SK-N-MC (cell line): ENCODE results near the gene ARHGAP44.

Source experiments
- EZH2 ChIP-seq: fragments of 200-600 bp; sonication (generic); IDR thresholded peaks from one replicate; pipeline ENCODE4 v1.6.1; 2017; ENCODE audit warnings: antibody characterized with exemption
- POLR2AphosphoS5 ChIP-seq: IDR thresholded peaks from 2 replicates; pipeline ENCODE4 v1.6.1; 2012; ENCODE audit warnings: mild to moderate bottlenecking, low read depth, low read length, borderline replicate concordance

GRCh38 chr17:12830777-12831247 lies 41.5 kb downstream of the ARHGAP44 start:
- TF ChIP-seq EZH2 (no peak), POLR2AphosphoS5 (no peak)
